WTC11 (cell line): Measurements from ENCODE around the gene OR2G3. TPM values are rescaled to one million over a fixed set of nuclear protein-coding genes. Genes with fewer than 3 reads are reported as not detected.

Source experiments
- CREB1 ChIP-seq: sonication (generic); formaldehyde crosslinking; IDR thresholded peaks from 2 replicates; pipeline ENCODE4 v1.8.0; 2023; ENCODE audit warnings: mild to moderate bottlenecking, missing genetic modification reagents
- EMX1 ChIP-seq: fragments of 250-450 bp; sonication (Bioruptor Pico); IDR thresholded peaks from 2 replicates; pipeline ENCODE4 v1.8.0; 2021; ENCODE audit warnings: mild to moderate bottlenecking
- FOXJ3 ChIP-seq: sonication (generic); formaldehyde crosslinking; IDR thresholded peaks from 2 replicates; pipeline ENCODE4 v1.9.0; 2021; ENCODE audit warnings: missing genetic modification reagents, mild to moderate bottlenecking, borderline replicate concordance
- HMGA2 ChIP-seq: fragments of 250-450 bp; sonication (Bioruptor Pico); IDR thresholded peaks from 2 replicates; pipeline ENCODE4 v1.4.0; 2021; ENCODE audit warnings: mild to moderate bottlenecking, moderate library complexity
- NFE2L1 ChIP-seq: sonication (generic); formaldehyde crosslinking; IDR thresholded peaks from 2 replicates; pipeline ENCODE4 v1.8.1; 2023; ENCODE audit warnings: missing genetic modification reagents
- PRDM15 ChIP-seq: sonication (generic); formaldehyde crosslinking; IDR thresholded peaks from 2 replicates; pipeline ENCODE4 v1.8.0; 2022; ENCODE audit warnings: missing genetic modification reagents
- PRRX2 ChIP-seq: fragments of 250-450 bp; sonication (Bioruptor Pico); IDR thresholded peaks from 2 replicates; pipeline ENCODE4 v1.8.0; 2021; ENCODE audit warnings: mild to moderate bottlenecking
- SMAD3 ChIP-seq: sonication (generic); formaldehyde crosslinking; IDR thresholded peaks from 2 replicates; pipeline ENCODE4 v1.8.0; 2022; ENCODE audit warnings: missing genetic modification reagents, mild to moderate bottlenecking, borderline replicate concordance
- TCF7 ChIP-seq: sonication (generic); formaldehyde crosslinking; IDR thresholded peaks from 2 replicates; pipeline ENCODE4 v1.8.0; 2022; ENCODE audit warnings: mild to moderate bottlenecking, low read depth, missing genetic modification reagents, moderate library complexity
- TP53 ChIP-seq: sonication (generic); formaldehyde crosslinking; IDR thresholded peaks from 2 replicates; pipeline ENCODE4 v1.8.1; 2023; ENCODE audit warnings: mild to moderate bottlenecking, missing genetic modification reagents
- ZSCAN18 ChIP-seq: fragments of 250-450 bp; sonication (Bioruptor Pico); IDR thresholded peaks from 2 replicates; pipeline ENCODE4 v2.1.2; 2022; ENCODE audit warnings: mild to moderate bottlenecking, moderate library complexity
- total RNA-seq: library from RNA; stranded (reverse); gene quantifications from 3 replicates; pipeline ENCODE4 v1.2.3, GENCODE V29; 2021
- TF ChIP-seq, protein P1 (sequence below): sonication (generic); formaldehyde crosslinking; conservative IDR thresholded peaks from 2 replicates; pipeline ENCODE4 v1.8.1; 2022; ENCODE audit warnings: mild to moderate bottlenecking, missing genetic modification reagents
- TF ChIP-seq, protein P2 (sequence below): sonication (generic); formaldehyde crosslinking; IDR thresholded peaks from 2 replicates; pipeline ENCODE4 v1.8.0; 2023; ENCODE audit warnings: missing genetic modification reagents, mild to moderate bottlenecking, borderline replicate concordance
- TF ChIP-seq, protein P3 (sequence below): sonication (generic); formaldehyde crosslinking; IDR thresholded peaks from 2 replicates; pipeline ENCODE4 v1.8.0; 2022; ENCODE audit warnings: mild to moderate bottlenecking, missing genetic modification reagents

The OR2G3 gene
- total RNA-seq, 1 experiment from 2014 or later: not detected

DNA sequence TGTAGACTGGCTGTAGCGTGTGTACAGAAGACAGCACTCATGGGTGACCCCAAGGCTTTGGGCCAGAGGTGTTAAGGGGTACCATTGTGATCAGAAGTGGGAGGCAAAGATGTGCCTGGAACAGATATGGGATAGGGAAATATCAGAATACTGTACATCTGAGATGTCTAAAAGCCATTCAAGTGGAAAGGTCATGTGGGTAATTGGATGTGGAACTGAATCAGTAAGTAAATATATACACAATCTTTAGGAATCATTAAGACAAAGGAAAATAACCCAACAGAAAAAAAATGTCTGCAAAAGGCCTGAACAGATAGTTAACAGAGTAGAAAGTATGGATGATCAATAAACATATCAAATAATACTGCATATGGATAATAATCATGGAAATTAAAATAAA is 47.7 kb downstream of the OR2G3 start (continued):
- no peak for TF ChIP-seq ZSCAN18 (CRISPR knock-in tag)
- TF ChIP-seq PRDM15: no peak
- TF ChIP-seq, protein P1, sequence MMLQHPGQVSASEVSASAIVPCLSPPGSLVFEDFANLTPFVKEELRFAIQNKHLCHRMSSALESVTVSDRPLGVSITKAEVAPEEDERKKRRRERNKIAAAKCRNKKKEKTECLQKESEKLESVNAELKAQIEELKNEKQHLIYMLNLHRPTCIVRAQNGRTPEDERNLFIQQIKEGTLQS (CRISPR knock-in tag): no peak
- TF ChIP-seq FOXJ3 (CRISPR knock-in tag): no peak
- TF ChIP-seq EMX1: no peak
- TF ChIP-seq NFE2L1 (CRISPR knock-in tag): no peak
- TF ChIP-seq TP53: no peak
- TF ChIP-seq CREB1: no peak
- TF ChIP-seq TCF7: no peak
- TF ChIP-seq, protein P2, sequence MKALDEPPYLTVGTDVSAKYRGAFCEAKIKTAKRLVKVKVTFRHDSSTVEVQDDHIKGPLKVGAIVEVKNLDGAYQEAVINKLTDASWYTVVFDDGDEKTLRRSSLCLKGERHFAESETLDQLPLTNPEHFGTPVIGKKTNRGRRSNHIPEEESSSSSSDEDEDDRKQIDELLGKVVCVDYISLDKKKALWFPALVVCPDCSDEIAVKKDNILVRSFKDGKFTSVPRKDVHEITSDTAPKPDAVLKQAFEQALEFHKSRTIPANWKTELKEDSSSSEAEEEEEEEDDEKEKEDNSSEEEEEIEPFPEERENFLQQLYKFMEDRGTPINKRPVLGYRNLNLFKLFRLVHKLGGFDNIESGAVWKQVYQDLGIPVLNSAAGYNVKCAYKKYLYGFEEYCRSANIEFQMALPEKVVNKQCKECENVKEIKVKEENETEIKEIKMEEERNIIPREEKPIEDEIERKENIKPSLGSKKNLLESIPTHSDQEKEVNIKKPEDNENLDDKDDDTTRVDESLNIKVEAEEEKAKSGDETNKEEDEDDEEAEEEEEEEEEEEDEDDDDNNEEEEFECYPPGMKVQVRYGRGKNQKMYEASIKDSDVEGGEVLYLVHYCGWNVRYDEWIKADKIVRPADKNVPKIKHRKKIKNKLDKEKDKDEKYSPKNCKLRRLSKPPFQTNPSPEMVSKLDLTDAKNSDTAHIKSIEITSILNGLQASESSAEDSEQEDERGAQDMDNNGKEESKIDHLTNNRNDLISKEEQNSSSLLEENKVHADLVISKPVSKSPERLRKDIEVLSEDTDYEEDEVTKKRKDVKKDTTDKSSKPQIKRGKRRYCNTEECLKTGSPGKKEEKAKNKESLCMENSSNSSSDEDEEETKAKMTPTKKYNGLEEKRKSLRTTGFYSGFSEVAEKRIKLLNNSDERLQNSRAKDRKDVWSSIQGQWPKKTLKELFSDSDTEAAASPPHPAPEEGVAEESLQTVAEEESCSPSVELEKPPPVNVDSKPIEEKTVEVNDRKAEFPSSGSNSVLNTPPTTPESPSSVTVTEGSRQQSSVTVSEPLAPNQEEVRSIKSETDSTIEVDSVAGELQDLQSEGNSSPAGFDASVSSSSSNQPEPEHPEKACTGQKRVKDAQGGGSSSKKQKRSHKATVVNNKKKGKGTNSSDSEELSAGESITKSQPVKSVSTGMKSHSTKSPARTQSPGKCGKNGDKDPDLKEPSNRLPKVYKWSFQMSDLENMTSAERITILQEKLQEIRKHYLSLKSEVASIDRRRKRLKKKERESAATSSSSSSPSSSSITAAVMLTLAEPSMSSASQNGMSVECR: no peak
- no peak for TF ChIP-seq SMAD3 (CRISPR knock-in tag)
- TF ChIP-seq HMGA2 (CRISPR knock-in tag): no peak
- no peak for TF ChIP-seq PRRX2 (CRISPR knock-in tag)
- TF ChIP-seq, protein P3, sequence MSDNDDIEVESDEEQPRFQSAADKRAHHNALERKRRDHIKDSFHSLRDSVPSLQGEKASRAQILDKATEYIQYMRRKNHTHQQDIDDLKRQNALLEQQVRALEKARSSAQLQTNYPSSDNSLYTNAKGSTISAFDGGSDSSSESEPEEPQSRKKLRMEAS (CRISPR knock-in tag): no peak
- TF ChIP-seq, all 79 proteins: peak for 0

Other genes with a start within 250 kb of the OR2G3 start
- gene NLRP3, start 189.4 kb upstream of the OR2G3 start, total RNA-seq: 0.11 to 0.25 TPM (median 0.11 TPM) in 3 replicates
- not detected in 3 replicates for gene OR2B11, start 147.5 kb upstream of the OR2G3 start, total RNA-seq
- gene OR2C3, start 69.1 kb upstream of the OR2G3 start, total RNA-seq: not detected in 3 replicates
- not detected in 3 replicates for gene GCSAML, start 56.5 kb upstream of the OR2G3 start, total RNA-seq
- not detected in 3 replicates for gene OR2G2, start 17.2 kb upstream of the OR2G3 start, total RNA-seq
- gene OR13G1, start 74.2 kb downstream of the OR2G3 start, total RNA-seq: not detected in 3 replicates
- gene OR6F1, start 111.1 kb downstream of the OR2G3 start, total RNA-seq: not detected in 3 replicates
- gene OR14K1, start 133.0 kb downstream of the OR2G3 start, total RNA-seq: not detected in 3 replicates
- gene OR14A2, start 142.6 kb downstream of the OR2G3 start, total RNA-seq: not detected in 3 replicates
- gene OR1C1, start 155.0 kb downstream of the OR2G3 start, total RNA-seq: not detected in 3 replicates
- 0.17 to 0.18 TPM in 2 of 3 replicates, not detected in the other for gene OR14A16, start 218.5 kb downstream of the OR2G3 start, total RNA-seq
- gene OR11L1, start 236.3 kb downstream of the OR2G3 start, total RNA-seq: not detected in 3 replicates